Smooth muscle cell (in vitro differentiated cells): ENCODE measurements around the gene CASP8AP2. TPM values are rescaled to one million over a fixed set of nuclear protein-coding genes. Genes with fewer than 3 reads are reported as not detected.

Experiments
- DNase-seq: peaks from one replicate; lab custom pipeline; 2025; ENCODE audit not compliant: unreplicated experiment; lab: John Stamatoyannopoulos, UW
- H2AFZ ChIP-seq: fragments of 200-600 bp; sonication (generic); 2 replicates; pipeline ENCODE4 v1.6.0; 2016; ENCODE audit warnings: antibody characterized with exemption, low read depth, mild to moderate bottlenecking
- H3F3A ChIP-seq: fragments of 200-600 bp; sonication (generic); 2 replicates; pipeline ENCODE4 v1.6.0; 2017; ENCODE audit warnings: antibody characterized with exemption, low read depth
- H3K27ac ChIP-seq: fragments of 200-600 bp; sonication (generic); 2 replicates; pipeline ENCODE4 v1.5.1; 2016; ENCODE audit warnings: low read depth, mild to moderate bottlenecking
- H3K27me3 ChIP-seq: fragments of 200-600 bp; sonication (generic); 2 replicates; pipeline ENCODE4 v1.6.1; 2016; ENCODE audit warnings: low read depth, mild to moderate bottlenecking
- H3K36me3 ChIP-seq: fragments of 200-600 bp; sonication (generic); 2 replicates; pipeline ENCODE4 v1.5.1; 2016; ENCODE audit warnings: low read depth
- H3K4me1 ChIP-seq: fragments of 200-600 bp; sonication (generic); 2 replicates; pipeline ENCODE4 v1.5.1; 2016; ENCODE audit warnings: low read depth
- H3K4me2 ChIP-seq: fragments of 200-600 bp; sonication (generic); 2 replicates; pipeline ENCODE4 v1.6.0; 2016; ENCODE audit warnings: mild to moderate bottlenecking
- H3K4me3 ChIP-seq: fragments of 200-600 bp; sonication (generic); 2 replicates; pipeline ENCODE4 v1.5.1; 2016; ENCODE audit warnings: mild to moderate bottlenecking
- H3K79me2 ChIP-seq: fragments of 200-600 bp; sonication (generic); 2 replicates; pipeline ENCODE4 v1.6.0; 2016; ENCODE audit warnings: low read depth, mild to moderate bottlenecking
- H3K9ac ChIP-seq: fragments of 200-600 bp; sonication (generic); 2 replicates; pipeline ENCODE4 v1.6.0; 2016; ENCODE audit warnings: low read depth
- H3K9me3 ChIP-seq: fragments of 200-600 bp; sonication (generic); replicated peaks from 2 replicates; pipeline ENCODE4 v1.5.1; 2016; ENCODE audit warnings: low read depth
- H4K20me1 ChIP-seq: fragments of 200-600 bp; sonication (generic); 2 replicates; pipeline ENCODE4 v1.6.0; 2016; ENCODE audit warnings: low read depth
- CTCF ChIP-seq: fragments of 200-600 bp; sonication (generic); IDR thresholded peaks from 2 replicates; pipeline ENCODE4 v1.5.1; 2017; ENCODE audit warnings: borderline replicate concordance, mild to moderate bottlenecking, antibody characterized with exemption; ENCODE audit not compliant: insufficient read depth, poor library complexity, severe bottlenecking
- WGBS: methylation state at CpG from one replicate; pipeline ENCODE4 v1.1.7; 2016; ENCODE audit warnings: low lambda C conversion rate; 5-methylcytosine and 5-hydroxymethylcytosine counted together
- polyA plus RNA-seq: library from polyadenylated mRNA; unstranded; fragments of >200 nt; fragmentation: Nextera tagmentation; extraction: Ambion mirVana; gene quantifications from 2 replicates; pipeline ENCODE4 v1.2.1, GENCODE V29; 2016
- total RNA-seq: library from RNA; depleted of rRNA; stranded (reverse); fragments of >200 nt; gene quantifications from 2 replicates; pipeline ENCODE4 v1.2.3, GENCODE V29; 2014

The CASP8AP2 gene
- total and polyA plus RNA-seq, 2 experiments from 2014 or later, result 13.3 to 18.7 TPM

GRCh38 chr6:89784838-89785237 lies 44.8 kb upstream of the CASP8AP2 start:
- Histone ChIP-seq H3K79me2 (no peaks in the 10 kb centered on the region), H3K9ac (no peak overlapping the region), H3K27ac (no peak overlapping the region), H3K4me3 (no peak overlapping the region), H3F3A (no peaks in the 10 kb centered on the region), H3K36me3 (peaks cover 31% of the 10 kb centered on the region), H3K9me3 (no peaks in the 10 kb centered on the region), H3K27me3 (no peaks in the 10 kb centered on the region), H2AFZ (no peak overlapping the region), H3K4me1 (no peaks in the 10 kb centered on the region), H4K20me1 (no peaks in the 10 kb centered on the region), H3K4me2 (no peak overlapping the region)
- no peak for TF ChIP-seq CTCF
- WGBS, result 96% methylated on average over 6 of the region's 6 CpGs
- no peak for DNase-seq

- Histone ChIP-seq H4K20me1 (no peaks in the 10 kb centered on the region), H3K4me2 (no peak overlapping the region), H3K9ac (no peak overlapping the region), H3K27me3 (no peaks in the 10 kb centered on the region), H3K4me3 (no peak overlapping the region), H2AFZ (no peak overlapping the region), H3K4me1 (no peaks in the 10 kb centered on the region), H3K79me2 (no peaks in the 10 kb centered on the region), H3K36me3 (peaks cover 31% of the 10 kb centered on the region), H3K9me3 (no peaks in the 10 kb centered on the region), H3K27ac (no peak overlapping the region), H3F3A (no peaks in the 10 kb centered on the region)
- WGBS, result 100% methylated on average over 2 of the region's 2 CpGs
- TF ChIP-seq CTCF, result no peak
- no peak for DNase-seq
These were observed 42.7 kb upstream of the CASP8AP2 start for GRCh38 chr6:89786970-89787369.

GRCh38 chr6:89787660-89788328 lies 41.9 kb upstream of the CASP8AP2 start:
- 93% methylated on average over 7 of the region's 7 CpGs for WGBS
- peaks cover 31% of the 10 kb centered on the region for H3K36me3 ChIP-seq
- no peak for TF ChIP-seq CTCF
- H3K79me2 ChIP-seq, result no peaks in the 10 kb centered on the region
- no peak overlapping the region for H3K4me2 ChIP-seq
- H3K4me1 ChIP-seq, result no peaks in the 10 kb centered on the region
- no peaks in the 10 kb centered on the region for H3K27me3 ChIP-seq
- H2AFZ ChIP-seq, result no peak overlapping the region
- no peak for DNase-seq
- no peak overlapping the region for H3K9ac ChIP-seq
- no peaks in the 10 kb centered on the region for H3F3A ChIP-seq
- no peak overlapping the region for H3K27ac ChIP-seq
- H3K9me3 ChIP-seq, result no peaks in the 10 kb centered on the region
- no peak overlapping the region for H3K4me3 ChIP-seq
- no peaks in the 10 kb centered on the region for H4K20me1 ChIP-seq

- Histone ChIP-seq H3K36me3 (peaks cover 16% of the 10 kb centered on the region), H3K4me3 (no peak overlapping the region), H3K9me3 (no peaks in the 10 kb centered on the region), H3K4me2 (no peak overlapping the region), H4K20me1 (peaks cover 2% of the 10 kb centered on the region), H2AFZ (no peak overlapping the region), H3K79me2 (no peaks in the 10 kb centered on the region), H3K9ac (no peak overlapping the region), H3K4me1 (no peaks in the 10 kb centered on the region), H3K27me3 (no peaks in the 10 kb centered on the region), H3K27ac (no peak overlapping the region), H3F3A (no peaks in the 10 kb centered on the region)
- no peak for TF ChIP-seq CTCF
- no peak for DNase-seq
- 100% methylated on average over 1 of the region's 1 CpG for WGBS
These were observed 39.7 kb upstream of the CASP8AP2 start for GRCh38 chr6:89789980-89790379.
